Measurements from ENCODE around the gene TANGO2. TPM values are rescaled to one million over a fixed set of nuclear protein-coding genes. Genes with fewer than 3 reads are reported as not detected.

Gene TANGO2
- total and polyA plus RNA-seq, 9 of the 15 experiments (the other 6 are each of a cell fraction or from before 2014, with no cell fraction given): 15.5 to 94.9 (median 70.1) TPM

GRCh38 chr22:20111045-20111688 lies 90.3 kb downstream of the TANGO2 start (continued):
- TF ChIP-seq CHD7 (IDR thresholded peaks at IDR 0.05; ENCODE audit: low read depth, low read length) (peak; percentile 84), ZNF311 (CRISPR knock-in tag; IDR thresholded peaks at IDR 0.05) (no peak), PRPF4 (IDR thresholded peaks at IDR 0.05; ENCODE audit: insufficient read depth, low read depth, low read length, poor library complexity, severe bottlenecking) (no peak), ETV1 (tag; conservative IDR thresholded peaks at IDR 0.05; ENCODE audit: low read depth) (no peak), CHD1 (IDR thresholded peaks at IDR 0.05; ENCODE audit: low read length) (no peak), ZNF174 (CRISPR knock-in tag; IDR thresholded peaks at IDR 0.05) (no peak)
- TF ChIP-seq, protein P1, sequence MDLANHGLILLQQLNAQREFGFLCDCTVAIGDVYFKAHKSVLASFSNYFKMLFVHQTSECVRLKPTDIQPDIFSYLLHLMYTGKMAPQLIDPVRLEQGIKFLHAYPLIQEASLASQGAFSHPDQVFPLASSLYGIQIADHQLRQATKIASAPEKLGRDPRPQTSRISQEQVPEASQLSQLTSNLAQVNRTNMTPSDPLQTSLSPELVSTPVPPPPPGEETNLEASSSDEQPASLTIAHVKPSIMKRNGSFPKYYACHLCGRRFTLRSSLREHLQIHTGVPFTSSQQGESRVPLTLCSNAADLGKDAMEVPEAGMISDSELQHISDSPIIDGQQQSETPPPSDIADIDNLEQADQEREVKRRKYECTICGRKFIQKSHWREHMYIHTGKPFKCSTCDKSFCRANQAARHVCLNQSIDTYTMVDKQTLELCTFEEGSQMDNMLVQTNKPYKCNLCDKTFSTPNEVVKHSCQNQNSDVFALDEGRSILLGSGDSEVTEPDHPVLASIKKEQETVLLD (IDR thresholded peaks at IDR 0.05): peak; percentile 71
- TF ChIP-seq, protein P2, sequence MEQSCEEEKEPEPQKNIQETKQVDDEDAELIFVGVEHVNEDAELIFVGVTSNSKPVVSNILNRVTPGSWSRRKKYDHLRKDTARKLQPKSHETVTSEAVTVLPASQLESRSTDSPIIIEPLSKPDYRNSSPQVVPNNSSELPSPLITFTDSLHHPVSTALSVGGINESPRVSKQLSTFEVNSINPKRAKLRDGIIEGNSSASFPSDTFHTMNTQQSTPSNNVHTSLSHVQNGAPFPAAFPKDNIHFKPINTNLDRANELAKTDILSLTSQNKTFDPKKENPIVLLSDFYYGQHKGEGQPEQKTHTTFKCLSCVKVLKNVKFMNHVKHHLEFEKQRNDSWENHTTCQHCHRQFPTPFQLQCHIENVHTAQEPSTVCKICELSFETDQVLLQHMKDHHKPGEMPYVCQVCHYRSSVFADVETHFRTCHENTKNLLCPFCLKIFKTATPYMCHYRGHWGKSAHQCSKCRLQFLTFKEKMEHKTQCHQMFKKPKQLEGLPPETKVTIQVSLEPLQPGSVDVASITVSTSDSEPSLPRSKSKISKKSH (CRISPR knock-in tag; IDR thresholded peaks at IDR 0.05): no peak

Measured in K562 (cell line).